HS-5 (cell line): ENCODE data around the gene MRPL34.
A peak's percentile ranks its signal among the peaks of the same experiment; 100 is the strongest.
"Not testable (repeated sequence)": the region's sequence is repeated elsewhere in the genome, so short reads cannot be mapped to it uniquely, and the experiment has no call there.

Source experiments
- DNase-seq: peaks from one replicate; pipeline ENCODE4 v3.0.0-alpha.2; 2012; ENCODE audit warnings: low read depth

MRPL34 gene

DNA sequence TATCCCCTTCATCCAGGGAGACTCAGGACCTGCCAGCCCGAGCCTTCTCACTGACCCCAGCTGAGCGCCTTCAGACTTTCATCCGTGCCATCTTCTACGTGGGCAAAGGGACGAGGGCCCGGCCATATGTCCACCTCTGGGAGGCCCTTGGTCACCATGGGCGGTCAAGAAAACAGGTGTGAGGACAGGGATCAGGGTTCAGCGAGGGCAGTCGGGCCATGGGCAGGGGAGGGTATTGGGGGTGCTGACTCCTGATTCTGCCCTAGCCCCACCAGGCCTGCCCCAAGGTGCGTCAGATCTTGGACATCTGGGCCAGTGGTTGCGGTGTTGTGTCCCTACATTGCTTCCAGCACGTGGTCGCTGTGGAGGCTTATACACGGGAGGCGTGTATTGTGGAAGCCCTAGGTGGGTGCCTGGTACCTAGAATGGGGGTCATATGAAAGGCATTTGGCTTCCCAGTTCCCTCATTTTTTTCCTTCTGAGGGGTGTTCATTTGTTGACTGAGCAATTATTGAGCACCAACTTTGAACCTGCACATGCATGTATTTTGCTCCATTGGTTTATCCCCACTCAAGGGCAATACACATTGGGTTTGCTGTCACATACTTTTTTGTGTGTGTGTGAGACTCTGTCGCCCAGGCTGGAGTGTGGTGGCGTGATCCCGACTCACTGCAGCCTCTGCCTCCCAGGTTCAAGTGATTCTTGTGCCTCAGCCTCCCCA lies 20.1 kb upstream of the MRPL34 start:
- no peak for DNase-seq

DNA sequence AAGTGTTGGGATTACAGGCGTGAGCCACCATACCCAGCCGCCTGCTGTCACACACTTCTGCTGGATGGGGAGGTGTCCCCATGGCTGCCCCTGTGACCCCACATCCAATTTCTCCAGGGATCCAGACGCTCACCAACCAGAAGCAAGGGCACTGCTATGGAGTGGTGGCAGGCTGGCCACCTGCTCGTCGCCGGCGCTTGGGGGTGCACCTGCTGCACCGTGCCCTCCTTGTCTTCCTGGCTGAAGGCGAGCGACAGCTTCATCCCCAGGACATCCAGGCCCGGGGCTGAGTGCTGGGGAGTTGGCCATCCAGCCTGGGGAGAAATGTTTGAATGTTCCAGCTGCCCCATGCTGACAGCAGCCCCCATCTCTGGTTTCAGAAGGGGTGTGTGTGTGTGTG lies 19.4 kb upstream of the MRPL34 start:
- no peak for DNase-seq

DNA sequence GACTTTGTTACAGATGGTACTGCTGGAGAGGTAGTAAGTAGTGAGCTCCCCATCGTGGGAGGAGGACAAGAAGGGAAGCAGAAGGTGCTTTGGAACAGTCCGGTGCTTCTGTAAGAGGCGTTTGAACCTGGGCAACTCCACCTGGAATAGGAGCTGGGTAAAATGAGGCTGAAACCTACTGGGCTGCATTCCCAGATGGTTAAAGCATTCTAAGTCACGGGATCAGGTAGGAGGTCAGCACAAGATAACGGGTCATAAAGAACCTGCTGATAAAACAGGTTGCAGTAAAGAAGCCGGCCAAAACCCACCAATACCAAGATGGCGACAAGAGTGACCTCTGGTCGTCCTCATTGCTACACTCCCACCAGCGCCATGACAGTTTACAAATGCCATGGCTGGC lies 18.9 kb upstream of the MRPL34 start:
- DNase-seq: no peak

DNA sequence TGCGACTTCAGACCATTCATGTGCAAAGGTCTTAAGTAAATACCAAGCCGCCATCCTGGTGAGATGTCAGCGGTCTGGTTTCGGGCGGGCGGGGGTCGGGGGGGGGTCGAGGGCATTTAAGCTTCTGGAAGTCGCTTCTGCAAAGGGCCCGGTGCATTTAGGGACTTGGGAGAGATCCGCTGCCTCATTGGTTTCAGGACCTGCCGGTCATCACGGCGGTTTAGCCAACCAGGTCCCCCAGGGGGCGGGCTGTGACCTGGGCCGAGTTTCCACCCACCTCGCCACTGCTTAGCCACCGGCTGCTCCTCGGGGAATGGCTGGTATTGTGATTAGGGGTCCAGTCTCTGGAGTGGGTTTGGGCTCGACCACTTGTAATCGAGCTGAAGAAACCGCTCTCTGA lies 16.2 kb upstream of the MRPL34 start:
- DNase-seq: no peak

DNA sequence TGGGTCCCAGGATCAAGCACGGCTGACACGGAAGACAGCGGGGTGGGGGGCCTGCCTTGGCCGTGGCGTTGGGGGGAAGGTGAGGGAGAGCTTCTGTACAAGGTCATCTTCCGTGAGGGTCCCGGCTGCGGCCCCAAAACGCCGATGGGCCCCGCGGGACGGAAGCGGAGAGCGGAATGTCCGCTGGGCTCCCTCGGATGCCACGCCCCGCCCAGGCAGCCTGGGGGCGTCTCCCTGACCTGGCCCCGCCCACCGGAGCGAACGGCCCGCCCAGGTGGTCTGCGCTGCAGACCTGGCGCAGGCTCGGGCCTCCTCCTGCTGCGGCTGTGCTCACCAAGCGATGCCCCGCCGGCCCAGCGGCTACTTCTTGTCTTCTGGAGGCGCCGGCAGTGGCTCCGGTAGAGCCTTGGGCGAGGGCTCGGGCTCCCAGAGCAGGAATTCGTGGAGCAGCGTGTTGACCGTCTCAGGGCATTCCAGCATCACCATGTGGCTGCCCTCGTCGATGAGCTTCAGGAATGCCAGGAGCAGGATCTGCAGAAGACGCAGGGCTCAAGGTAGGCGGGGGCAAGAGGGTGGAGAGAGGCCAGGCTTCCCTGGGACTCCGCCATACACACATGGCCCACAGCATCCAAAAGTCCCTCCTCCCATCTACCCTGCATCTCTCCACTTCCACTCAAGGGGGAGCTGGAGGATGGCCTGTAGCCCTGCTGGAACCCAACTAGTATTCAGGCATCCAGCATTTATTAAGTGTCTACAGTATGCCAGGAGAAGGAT lies 13.2 kb upstream of the MRPL34 start:
- DNase-seq: peak; percentile 59

DNA sequence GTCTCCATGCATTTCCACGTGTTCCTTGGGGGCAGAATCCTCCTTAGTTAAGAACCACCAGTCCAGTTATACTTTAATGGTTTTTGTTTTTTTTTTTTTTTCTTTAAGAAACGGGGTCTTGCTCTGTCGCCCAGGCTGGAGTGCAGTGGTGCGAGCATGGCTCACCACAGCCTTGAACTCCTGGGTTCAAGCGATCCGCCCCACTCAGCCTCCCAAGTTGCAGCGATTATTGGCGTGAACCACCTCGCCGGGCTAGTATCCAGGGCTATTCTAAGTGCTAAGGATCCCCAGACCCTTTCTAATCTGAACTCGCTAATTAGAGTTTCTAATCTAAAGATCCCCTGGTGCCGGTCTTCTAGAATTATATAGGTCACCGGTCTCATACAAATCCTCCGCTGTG lies 12.1 kb upstream of the MRPL34 start:
- no peak for DNase-seq

DNA sequence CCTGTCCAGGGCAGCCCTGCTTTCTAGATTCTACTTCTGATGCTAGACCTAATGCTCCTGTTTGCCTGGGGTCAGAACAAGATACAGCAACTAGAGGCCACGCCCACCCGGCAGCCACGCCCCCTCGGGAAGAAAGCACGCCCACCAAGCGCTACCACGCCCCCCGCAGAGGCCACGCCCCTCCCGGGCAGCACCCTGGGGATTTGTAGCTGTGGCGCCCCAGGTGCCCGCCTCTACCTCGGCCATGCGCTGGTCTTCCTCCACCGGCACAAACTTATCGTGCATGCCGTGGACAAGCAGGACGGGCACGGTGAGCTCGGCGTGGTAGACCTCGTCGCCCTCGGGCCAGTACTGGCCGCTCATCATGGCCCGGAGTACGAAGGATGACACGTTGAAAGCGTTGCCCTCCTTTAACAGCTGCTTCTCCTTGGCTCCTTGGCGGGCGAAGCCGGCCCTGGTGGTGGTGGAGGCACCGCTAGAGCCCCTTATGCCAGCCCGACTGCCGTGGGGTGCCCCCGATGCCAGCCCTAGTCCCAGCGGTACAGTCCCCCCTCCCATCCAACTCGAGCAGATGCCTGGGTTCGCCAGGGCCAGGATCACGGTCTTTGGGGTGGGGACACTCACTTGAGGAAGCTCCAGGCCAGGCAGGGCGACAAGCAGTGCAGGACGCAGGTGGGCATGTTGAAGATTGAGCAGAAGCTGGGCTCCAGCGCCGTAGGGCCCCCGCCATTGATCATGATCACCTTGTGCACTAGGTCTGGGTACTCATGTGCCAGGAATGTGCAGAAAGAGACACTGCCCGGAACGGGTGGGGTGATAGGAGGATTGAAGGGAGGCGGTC lies 11.4 kb upstream of the MRPL34 start:
- no peak for DNase-seq

DNA sequence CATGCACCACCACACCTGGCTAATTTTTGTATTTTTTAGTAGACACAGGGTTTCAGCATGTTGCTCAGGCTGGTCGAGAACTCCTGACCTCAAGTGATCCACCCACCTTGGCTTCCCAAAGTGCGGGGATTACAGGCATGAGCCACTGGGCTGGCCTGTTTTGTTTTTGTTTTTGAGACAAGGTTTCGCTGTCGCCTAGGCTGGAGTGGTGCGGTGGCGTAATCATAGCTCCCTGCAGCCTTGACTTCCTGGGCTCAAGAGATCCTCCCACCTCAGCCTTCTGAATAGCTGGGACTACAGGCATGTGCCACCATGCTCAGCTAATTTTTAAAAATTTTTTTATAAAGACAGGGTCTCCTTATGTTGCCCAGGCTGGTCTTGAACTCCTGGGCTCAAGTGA lies 10.1 kb upstream of the MRPL34 start:
- DNase-seq: not testable (repeated sequence)

DNA sequence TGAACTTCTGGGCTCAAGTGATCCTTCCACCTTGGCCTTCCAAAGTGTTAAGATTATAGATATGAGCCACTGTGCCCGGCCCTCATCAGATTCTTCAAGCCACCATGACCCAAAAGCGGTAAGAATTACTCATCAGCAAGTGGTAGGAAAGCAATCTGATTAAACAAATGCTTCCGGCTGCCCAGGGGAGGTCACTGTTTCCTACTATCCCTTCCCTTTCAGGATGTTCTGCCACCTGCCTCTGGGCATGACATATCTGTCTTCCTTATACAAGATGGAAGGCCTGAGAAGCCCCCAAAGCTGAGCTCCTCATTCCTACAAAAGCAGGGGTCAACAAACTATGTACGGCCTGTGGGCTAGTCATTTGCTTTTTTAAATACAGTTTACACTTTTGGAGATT lies 9.4 kb upstream of the MRPL34 start:
- no peak for DNase-seq

DNA sequence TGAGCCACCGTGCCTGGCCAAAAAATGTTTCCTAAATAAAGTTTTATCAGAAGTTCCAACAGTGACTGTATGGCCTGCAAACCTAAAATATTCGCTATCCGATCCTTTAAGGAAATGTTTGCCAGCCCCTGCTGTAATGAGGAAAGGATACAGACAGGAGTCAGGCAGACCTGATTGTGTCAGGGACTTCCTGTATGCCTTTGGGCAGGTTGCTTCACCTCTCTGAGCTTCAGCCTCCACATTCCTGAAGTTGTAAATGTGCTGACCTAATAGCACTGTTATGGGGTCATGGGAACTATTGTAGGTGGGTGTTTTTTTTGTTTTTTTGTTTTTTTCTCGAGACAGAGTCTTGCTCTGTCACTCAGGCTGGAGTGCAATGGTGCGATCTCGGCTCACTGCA lies 8.7 kb upstream of the MRPL34 start:
- no peak for DNase-seq

DNA sequence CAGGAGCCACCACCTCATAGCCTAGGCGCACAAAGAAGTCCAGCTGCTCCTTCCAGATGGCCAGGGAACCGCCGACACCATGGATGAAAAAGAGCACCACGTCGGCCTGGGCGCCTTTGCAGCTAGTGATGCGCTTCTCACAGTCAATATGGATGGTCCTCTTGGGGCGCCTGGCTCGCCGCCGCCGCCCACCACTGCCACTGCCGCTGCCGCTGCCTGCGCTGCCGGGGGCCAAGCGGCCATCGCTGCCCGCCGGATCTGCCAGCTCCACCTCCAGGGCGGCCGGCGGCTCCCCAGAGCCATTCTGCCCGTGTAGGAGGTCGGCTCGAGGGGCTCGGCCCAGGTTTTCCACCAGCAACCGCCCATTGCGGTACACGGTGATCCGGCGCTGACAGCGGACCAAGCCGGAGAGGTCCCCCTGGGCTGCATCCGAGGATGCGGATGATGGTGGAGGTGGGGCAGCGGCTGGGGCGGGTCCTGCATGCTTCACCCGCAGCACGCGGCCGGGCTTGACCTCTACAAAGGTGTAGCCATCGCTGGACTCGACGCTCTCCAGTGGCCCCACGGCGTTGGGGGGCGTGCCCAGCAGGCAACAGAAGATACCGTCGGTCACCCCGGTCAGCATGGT lies 4.6 kb upstream of the MRPL34 start:
- DNase-seq: no peak

DNA sequence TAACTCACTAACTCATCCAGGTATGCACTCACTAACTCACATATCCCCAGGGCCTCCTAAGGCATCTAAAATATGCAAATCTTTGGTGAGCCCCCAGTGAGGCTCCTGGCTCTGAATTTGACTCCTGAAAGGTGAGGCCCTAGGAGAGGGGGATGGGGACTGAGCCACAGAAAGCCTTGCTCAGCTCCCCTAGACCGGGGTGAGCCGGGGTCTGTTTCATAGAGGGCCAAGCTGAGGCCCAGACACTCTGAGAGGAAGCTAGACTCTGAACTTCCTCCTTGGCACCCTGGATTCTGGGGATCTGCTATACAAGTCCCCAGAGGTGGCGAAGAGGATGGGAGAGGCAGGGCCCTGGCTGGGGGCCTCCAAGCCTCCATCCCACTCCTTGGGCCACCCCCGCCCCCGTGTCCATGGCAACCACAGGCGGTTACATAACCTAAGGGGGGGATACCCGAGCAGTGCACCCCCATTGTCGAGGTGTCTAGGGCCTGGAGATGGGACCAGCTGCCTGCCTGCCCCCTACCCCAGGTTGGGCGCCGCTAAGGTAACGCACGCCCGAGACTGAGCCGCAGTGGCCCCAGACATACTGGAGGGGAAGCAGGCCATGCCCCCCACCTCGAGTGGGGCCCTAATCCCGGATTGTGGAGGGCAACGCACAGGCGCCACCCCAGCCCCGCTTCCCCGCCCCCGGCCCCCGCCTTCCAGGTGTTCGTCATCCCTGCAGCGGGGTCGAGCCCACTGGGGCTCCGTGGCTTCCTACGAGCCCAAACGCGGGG lies 3.1 kb upstream of the MRPL34 start:
- no peak for DNase-seq

DNA sequence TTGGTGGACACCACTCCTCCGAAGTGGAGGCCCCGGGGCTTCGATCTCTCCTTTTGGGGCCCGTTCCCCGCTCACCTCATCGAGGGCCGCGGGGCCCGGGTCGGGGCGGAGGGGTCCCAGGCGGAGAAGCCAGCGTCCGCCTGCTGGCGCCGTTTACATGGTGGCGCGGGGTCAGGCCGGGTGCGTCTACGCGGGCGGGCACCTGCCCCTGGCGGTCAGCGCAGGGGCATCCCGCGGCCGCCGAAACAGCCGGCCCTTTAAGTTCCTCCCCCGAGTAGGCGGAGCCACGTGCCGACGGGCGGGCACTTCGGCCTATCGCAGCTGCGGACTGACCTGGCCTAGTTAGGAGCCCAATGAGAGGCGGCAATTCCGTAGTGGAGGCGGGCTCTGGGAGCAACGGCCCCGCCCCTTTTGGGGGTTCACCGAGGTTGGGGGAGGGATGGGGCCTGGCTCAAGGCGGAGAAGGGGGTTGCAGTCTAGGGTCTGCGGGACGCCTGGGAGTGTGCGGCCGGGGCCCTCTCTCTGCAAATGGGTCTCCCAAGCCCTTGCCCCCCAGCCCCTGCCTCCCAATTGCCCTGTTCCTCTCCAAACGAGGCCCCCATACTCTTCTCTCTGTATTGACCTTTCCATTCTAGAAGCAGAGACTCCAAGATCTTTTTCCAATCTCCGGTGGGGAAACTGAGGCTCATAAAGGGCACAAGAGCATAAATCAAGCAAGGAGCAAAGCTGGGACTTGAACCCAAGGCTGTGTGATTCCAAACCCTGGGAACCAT lies 2.3 kb upstream of the MRPL34 start, which contains the start of gene ABHD8:
Gene ABHD8 (minus strand): TSS at position 259 of the 773 bp plus-strand sequence. CDS start 1,809 bp downstream, outside the sequence.
- peak; percentile 59 for DNase-seq

DNA sequence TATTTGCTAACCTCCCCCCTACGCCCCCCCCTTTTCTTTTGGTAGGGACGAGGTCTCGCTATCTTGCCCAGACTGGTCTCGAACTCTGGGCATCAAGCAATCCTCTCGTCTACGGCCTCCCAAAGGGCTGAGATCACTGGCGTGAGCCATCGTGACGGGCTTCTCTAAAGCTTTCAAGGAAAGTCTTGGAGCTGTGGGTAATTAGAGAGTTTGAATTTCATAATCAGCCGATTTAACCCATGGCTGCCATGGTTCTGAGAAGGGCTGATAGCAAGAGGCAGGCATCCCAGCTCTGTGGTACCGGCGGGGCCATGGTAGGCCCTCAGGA lies 1.8 kb upstream of the MRPL34 start:
- DNase-seq: no peak

DNA sequence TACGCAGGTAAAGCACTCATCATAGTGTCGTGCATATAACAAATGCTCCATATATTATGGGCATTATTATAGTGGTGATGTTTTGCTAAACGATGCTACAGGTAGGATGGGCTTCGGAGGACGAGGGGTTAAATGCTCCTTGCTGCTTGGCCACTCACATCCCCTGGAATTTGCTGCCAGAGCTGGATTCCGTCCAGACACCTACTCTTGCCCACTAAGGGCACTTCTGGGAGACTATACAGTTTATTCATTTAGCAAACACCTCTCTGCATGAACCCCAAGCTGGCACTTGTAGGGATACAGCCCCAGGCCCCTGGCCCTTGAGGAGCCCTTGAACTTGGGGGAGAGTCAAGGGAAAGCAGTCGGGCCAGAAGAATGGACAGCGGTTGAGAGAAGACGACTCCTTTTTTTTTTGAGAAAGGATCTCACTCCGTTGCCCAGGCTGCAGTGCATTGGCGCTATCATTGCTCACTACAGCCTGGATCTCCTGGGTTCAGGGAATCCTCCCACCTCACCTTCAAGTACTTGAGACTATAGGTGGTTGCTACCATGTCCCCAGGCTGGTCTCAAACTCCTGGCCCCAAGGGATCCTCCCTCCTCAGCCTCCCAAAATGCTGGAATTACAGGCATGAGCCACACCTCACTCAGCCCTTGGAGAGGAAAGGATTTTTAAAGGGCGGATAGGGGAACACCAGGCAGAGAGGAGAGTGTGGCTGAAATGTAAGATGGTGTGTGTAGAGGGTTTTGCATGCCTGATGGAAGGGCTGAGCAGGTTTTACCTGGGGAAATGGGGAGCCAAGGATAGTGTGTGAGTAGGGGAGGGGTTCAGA lies 1.1 kb upstream of the MRPL34 start:
- no peak for DNase-seq

DNA sequence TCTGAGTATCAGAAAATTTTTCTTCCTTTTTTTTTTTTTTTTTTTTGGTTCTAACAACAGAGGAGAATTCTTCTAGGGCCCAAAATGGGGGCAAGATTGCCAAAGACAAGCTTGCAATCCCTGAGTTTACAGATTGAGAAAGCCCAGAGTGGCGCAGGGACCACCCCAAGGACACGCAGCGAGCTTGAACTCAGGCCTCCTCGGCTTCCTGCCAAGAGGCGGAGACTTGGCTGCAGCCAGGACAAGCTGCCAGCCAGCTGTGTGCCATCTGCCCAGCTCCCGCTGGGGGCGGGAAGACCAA lies 506 bp upstream of the MRPL34 start:
- DNase-seq: no peak

DNA sequence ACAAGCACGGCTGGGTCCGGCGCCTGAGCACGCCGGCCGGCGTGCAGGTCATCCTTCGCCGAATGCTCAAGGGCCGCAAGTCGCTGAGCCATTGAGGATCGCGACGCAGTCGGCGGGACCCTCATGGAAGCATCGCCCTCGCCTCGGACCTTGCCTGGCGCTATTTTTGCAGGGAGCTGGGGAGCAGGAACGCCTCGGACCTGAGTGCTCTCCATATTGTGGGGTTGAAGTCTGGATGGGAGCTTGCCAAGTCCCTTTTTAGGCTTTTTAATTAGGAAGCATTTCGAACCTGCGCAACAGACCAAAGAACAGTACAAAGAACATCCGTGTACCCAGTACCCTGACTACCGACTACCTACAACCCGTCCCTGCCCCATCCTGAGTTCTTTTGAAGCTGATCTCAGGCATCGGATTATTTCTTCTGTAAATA lies 628 bp downstream of the MRPL34 start:
- no peak for DNase-seq

DNA sequence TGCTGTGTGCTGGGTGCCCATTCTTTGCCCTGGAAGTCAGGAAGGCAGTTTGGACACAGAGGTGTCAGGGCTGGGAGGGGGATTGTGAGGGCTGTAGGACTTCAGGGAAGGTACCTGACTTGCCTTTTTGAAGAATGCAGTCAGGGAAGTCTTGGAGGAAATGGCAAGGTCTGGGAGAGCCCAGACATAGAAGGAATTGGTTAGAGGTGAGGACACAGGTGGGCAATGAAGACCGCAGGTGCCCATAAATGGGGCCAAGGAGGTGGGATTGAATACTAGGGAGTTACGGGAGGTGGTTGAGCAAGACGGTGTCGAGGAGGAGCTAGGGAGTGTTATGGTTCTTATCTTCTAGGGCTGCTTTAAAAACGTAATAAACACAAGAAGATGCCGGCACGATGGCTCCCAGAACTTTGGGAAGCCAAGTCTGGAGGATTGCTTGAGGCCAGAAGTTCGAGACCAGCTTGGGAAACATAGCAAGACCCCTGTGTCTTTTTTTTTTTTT lies 2.3 kb downstream of the MRPL34 start:
- no peak for DNase-seq

DNA sequence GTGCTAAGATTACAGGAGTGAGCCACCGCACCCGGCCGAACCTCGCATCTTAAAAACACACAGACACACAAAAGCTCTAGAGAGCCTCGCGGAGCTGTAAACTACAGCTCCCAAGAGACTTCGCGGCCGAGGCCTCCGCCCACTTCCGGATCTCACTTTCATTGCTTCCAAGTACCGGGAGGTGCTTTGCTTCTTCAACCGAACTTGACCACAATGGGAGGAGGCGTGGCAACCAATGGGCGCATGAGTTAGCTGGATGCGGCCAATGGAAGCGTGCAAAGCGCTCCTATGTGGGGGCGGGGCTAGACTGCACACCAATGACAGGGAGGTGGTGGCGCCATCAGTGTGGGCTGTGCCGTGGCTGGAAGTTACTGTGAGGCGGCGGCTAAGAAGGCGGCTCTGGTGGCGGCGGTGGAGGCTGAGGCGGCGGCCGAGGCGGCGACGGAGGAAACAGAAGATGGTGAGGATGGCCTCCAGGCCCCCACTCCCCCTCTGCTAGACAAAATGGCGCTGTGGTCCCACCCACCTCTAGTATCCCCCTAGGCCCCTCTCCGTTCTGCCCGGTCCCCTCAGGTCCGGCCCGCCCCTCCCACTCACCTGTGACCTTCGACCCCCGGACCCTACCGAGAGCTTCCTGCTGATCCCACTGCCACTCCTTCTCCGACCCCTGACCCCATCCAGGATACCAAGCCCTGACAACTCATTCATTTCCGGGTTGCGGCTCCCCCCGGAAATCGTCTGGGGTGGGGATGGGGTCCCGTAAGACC lies 3.7 kb downstream of the MRPL34 start, which contains the start of gene DDA1:
Gene DDA1 (plus strand): TSS at position 366 of the 767 bp plus-strand sequence. CDS start 92 bp downstream, at position 458.
- peak; percentile 96 for DNase-seq
